Right hindlimb (tissue), 1 donor: Measurements from ENCODE around the gene NBEAL2.
"Not testable (repeated sequence)": the region's sequence is repeated elsewhere in the genome, so short reads cannot be mapped to it uniquely, and the experiment has no call there.

ENCODE experiments used
- DNase-seq: peaks from one replicate; pipeline ENCODE4 v3.0.0-alpha.2; 2018

Gene NBEAL2

DNA sequence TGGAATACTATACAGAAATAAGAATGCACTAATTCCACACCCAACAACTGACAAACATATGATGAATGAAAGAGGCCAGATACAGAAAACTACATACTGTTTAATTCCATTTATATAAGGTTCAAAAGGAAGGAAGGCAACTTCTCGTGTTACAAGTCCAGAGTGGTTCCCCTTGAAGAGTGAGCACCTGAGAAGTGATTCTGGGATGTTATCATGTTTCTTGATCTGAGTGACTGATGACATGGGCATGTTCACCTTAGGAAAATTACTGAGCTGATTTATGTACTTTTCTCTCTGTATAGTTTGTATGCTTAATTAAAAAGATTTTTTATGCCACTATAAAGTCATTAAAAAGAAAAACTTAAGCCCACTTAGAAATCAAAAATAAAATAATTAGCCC is 16.5 kb upstream of the NBEAL2 start:
- DNase-seq = no peak

DNA sequence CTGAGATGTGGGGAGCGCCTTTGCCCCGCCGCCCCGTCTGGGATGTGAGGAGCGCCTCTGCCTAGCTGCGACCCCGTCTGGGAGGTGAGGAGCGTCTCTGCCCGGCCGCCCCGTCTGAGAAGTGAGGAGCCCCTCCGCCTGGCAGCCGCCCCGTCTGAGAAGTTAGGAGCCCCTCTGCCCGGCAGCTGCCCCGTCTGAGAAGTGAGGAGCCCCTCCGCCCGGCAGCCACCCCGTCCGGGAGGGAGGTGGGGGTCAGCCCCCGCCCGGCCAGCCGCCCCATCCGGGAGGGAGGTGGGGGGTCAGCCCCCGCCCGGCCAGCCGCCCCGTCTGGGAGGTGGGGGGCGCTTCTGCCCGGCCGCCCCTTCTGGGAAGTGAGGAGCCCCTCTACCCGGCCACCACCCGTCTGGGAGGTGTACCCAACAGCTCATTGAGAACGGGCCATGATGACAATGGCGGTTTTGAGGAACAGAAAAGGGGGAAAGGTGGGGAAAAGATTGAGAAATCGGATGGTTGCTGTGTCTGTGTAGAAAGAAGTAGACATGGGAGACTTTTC is 15.4 kb upstream of the NBEAL2 start:
- DNase-seq = not testable (repeated sequence)

DNA sequence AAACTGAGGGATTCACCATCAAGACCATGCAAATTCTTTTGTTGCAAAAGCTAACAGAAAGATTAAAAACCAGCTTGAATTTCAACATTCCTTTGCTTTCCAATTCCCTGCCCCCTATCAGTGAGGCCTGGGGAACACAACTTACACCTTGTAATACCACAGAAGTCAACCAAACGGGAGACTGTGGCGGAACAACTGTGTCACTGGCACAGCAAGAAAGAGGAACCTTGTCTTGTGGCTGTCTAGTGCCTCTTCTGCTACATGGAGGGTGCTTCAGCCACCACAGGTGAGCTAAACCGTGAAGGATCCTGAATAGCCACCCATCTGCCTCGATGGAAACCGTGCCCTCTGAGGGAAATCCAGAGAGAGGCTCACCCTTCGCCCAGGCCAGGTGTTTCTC is 14.3 kb upstream of the NBEAL2 start:
- DNase-seq = no peak

DNA sequence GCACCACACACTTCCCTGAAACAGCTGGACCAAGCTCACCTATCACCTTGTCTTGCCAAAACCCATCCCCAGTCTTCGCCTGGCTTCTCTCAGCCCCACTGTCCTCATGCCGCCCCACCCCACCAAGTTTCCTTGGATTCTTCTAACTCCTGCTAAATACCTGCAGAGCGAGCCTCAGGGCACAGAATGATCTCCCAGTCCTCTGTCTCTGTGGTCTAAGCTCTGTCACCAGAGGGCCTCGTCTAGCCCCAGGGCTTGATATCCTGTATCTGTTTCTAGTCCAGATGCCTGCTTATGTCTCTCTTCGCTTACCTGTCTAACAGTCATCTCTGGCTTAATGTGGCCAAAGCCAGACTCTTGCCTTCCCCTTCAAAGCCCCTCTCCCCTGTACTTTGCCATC is 12.7 kb upstream of the NBEAL2 start:
- DNase-seq = no peak

DNA sequence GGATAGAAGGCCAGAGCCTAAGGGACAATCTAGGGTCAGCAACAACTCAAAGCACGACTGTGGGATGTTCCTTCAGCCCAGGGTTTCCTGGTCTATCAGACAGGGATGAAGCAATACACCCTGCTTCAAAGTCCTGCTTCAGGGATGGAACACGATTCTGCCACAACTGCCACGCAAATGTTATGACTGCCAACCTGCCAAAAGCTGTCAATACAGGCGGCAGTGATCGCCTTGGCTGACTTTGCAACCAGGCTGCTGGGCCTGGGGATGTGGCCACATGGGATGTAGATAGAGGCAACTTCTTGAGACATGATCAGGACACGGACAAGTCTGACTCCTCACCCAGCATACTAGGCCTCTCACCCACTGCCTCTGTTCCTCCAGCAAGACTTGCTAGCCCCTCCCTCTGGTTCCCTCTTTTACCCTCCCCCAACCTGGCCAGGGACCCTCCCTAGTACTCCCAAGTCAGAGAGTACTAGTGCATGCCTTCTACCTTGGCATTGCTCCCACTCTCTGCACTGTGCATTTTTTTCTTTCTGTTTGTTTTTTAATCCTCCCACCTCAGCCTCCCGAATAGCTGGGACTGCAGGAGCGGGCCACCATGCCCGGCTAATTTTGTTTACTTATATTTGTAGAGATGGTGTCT is 10.6 kb upstream of the NBEAL2 start:
- DNase-seq = no peak

DNA sequence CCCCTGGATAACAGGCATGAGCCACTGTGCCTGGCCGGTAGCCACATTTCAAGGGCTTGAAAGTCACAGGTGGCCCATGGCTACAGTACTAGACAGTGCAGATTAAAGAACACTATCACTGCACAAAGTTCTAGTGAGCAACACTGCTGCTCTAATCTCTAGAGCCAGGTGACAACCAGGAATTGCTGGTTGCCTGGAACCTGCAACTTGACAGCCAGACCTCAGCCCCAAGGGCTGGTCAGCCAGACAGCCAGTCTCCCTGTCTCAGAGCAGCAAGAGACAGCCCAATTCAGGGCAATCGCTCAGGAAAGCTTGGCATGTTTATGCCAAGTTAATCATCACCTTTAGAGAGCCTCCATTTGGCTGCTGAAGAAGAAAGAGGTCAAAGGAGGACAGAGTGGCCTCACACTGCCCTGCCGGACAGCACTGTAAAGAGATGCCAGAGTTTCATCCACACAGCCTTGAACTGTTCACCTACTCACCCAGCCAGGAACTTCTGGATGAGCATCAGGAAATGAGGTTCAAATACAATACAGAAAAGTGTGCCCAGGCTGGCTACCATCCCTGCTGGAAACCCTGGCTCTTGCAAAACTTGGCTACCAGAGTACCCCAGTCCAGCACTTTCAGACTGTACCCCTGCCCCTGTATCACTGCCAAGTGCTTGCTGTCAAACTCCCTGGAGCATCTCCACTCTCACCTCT is 8.9 kb upstream of the NBEAL2 start:
- DNase-seq = no peak

DNA sequence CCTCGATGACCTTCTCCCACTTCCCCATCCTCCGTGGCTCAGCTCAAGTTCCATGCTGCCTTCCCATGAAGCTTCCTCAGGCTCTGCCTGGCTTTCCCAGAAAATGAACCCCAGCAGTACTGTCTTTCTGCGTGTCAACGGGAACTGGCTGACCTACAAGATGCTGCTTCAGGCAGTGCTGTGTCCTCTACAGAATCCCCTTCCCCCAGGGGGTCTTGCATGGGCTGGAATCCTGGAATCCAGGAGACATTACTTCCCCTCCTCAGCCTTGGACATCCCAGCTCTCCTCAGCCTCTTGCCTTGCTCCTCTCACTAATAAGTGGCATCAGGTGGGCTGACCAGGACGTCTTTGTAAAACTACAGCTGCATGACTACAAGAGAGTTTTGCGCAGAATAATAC is 8.3 kb upstream of the NBEAL2 start:
- no peak for DNase-seq

DNA sequence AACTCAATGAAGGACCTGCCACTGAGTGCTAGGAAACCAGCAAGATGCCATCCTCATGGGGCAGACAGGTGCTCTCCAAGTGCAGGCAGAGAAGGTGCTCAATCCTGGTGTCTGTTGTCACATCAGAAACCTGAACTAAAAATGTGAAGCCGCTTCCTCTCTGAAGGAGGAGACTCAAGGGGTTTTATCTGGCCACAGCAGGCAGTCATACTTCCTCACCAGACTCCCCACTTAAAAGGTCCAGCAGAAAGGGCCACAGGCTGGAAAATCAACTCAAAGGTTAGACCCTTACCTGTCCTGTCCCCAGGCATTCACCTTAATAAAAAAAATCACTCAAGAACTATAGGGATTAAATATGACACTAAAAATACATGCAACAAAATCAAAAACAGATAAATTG is 7.7 kb upstream of the NBEAL2 start:
- DNase-seq = no peak

DNA sequence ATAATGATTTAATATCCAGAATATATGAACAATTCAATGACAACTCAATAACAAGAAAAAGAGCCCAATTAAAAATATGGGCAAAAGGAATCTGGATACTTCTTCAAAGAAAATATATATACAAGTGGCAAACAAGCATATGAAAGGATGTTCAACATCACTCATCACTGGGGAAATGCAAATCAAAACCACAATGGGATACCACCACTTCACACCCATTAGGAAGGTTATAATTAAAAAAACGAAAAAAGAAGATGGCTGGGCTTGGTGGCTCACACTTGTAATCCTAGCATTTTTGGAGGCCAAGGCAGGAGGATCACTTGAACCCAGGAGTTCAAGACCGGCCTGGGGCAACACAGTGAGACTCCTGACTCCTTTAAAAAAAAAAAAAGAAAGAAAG is 7.1 kb upstream of the NBEAL2 start:
- DNase-seq = no peak

DNA sequence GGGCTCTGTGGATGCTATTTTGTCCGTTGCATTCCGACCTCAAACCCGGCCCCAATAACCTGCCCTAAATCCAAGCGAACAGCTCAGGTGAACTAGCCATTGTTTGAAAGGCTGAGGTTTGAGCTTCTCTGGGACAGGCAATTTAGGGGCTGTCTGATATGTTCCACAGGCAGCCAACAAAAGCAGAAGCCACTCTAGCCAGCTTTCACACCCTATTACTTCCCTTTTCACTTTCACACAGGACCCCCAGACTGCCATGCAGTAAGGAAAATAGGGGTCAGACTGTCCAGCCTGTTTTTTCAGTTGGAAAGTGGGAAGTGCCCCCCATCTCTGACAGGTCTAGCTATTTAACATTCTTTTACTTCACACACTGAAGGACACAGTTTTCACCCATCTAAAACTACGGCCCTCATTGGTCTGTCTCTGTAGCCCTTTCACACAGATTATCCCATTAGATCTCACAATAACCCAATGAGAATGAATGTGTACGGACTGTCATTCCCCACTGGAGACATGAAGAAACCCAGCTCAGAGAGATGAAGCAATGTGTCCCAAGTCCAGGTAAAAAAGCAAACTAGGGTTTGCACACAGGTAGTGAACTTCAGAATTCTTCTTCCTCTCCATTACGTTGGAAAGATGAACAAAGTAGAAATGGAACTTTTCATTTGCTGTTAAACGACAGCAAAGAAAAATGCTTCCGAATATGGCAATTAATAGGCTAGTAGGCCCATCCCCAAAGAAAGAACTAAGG is 4.9 kb upstream of the NBEAL2 start:
- no peak for DNase-seq

DNA sequence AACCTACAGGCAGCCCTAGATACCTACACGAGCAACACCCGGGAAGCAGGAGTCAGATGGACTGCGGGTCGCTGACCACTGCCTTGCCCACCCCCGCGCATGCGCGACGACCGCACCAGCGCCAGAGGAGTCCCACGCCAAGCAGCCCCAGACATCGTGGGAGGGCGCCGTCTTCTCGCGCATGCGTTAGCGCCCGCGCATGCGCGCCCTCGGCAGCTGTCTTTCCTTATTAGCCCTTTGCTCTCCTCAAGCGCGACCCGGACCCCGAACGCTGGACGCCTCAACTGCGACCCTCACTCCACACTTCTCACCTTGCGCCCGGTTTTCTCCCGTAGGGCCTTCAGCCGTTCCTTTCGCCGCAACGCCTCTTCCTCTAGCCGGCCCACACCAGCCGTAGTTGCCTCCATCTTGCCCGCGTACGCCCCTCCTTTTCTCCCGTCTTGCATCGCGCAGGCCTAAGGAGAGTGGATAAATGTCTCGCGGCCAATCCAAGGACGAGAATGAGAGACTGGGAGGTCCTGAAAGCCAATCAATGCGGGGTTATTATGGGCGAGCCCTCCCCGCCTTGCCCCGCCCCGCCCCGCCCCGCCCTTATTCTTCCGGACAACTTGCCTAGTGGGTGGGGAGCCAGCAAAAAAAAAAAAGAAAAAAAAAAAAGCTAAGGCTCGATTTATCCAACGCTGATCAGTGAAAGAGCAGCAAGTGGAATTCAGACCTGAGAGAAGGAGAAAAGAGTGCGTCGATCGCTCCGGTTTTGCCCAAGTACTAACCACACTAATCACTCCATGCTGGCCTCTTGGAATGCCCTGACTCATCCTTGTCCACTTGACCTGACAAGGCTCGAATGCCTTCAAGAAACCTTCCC is 2.9 kb upstream of the NBEAL2 start, which contains the start of gene CCDC12:
TSS of gene CCDC12 (minus strand) at position 420 of the 865 bp plus-strand sequence. CDS start at position 407, 13 bp downstream.
- DNase-seq = peak; percentile 99

DNA sequence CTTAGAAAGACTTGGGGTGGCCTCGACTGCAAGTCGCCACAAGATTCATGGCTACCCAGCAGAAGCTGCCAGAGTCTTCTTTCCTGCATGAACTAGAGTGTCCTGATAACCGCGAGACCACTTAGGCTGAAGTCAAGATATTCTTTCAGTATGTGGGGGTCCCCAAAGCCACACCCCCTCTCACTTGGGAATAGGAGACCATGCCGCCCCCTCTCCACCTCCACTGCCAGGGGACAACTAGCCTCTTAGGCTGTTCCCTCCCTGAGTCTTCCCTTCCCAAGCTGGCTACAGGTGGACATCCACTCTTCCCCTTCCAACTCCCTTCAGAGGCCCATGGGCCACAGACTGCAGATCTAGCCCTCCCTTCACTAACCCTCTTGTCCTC is 1.7 kb upstream of the NBEAL2 start:
- DNase-seq = no peak

DNA sequence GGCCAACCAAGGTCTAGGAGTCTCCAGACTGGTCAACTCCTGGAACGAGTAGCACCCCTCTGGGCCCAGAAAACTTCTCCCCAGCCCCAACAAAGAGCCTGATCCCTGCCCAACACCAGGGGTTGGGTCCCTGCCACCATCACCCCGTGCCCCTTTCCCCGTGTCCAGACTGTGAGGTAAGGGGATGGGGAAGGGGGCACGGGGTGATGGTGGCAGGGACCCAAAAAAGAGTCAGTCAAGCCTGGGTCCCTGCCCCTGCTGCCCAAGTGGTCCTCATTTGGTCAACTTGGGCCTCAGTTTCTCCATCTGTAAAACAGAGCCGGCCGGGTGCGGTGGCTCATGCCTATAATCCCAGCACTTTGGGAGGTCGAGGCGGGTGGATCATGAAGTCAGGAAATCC is 1.1 kb upstream of the NBEAL2 start:
- DNase-seq = no peak

DNA sequence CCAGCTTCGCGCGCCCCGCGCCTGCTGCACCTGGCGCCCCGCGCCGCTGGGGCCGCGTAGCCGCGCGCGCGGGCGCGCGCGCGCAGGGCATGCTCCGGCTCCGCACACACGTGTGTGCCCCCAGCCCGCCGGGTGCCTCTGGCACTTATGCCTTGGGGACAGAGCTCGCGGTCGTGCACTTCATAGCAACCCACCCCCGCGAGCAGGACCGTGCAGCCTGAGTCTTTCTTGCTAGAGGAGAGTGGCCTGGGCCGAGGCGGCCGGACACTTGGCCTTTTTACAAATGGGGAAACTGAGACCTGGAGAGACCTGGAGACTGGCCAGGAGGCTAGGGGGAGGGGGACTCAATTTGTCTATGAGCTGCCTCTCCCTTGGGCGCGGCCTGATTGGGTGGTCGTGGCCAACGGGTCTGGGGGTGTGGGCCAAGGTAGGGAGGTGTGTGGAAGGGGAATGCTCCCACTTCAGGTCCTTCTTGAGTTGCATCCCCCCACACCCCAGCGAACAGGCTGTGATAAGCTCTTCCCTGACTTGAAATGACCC is 562 bp downstream of the NBEAL2 start:
- DNase-seq = no peak

DNA sequence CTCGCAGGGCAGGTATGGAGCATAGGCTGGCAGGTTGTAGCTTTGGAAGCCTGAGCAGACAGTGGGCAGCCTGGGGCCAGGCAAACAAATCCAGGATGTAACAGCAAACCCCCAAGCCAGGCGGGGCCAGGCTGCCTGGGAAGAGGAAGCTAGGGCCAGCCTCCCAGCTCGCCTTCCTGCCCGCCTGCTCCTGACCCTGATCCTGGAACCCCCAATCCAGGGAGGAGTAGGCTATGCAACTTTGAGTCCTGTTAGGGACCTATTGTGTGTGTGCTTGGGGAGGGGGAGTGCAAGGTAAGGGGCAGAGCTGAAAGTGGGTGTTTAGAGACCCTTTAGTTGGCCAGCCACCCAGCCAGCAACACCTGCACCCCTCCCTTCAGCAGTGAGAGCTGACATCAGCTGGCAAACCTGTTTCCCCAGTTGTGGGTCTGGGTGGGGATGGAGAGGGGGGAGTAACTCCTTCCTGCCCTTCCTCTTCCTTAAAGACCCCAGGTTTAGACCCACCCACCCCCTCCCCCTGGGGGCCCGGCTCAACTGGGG is 2.5 kb downstream of the NBEAL2 start:
- DNase-seq = no peak

DNA sequence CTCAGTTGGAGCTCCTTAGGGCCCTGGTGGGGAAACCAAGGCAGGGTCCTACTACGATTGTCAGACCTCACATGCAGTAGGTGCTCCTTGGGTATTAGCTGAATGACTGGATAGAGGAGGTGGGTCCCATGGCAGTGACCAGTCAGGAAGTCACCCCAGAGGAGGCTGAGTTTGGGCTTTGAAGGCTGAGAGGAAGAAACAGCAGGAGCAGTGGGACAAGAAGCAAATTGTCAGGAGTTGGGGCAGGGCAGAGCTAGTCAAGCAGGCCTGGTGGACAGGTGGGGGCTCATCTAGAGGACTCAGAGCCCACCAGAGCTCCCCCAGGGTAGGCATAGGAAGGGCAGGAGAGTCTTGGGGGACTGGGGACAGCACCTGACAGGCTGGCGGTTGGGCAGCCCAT is 3.1 kb downstream of the NBEAL2 start:
- DNase-seq = no peak

DNA sequence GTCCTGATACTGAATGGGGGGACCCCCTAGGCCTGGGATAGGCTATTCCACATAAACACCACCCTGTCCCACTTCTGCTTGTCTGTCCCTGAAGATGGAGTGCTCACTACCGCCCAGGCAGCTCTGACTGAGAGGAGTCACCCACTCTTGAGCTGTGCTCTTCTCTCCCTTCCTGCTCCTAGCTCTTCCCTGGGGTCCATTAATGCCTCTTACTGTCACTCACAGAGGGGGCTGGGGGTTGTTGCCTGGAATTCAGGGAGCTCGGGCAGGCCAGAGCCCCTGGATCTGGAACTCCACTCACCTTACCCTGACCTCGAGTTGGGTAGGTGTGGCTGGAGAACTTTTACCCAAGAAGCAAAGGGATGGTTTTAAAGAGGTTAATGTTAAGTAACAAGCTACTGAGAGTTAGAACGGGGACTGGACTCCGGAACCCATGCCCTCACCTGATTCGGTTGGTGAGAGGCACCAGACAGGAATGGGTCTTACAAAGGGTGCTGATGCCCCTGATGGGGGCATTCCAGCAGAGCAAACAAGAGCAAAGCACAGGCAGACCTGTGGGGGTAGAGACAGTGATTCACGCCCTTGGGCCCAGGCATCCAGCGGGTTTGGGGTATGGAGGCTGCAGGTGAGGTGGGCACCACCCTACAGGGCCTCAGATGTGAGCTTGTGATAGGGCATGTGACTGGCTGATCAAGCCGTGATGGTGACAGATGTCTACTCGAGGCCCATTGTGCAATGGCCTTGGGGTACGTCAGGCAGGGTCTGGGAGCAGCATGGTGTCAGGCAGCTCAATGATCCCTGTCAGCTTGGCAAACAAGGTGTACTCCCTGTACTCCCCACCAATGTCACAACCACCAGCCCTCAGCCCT is 5.4 kb downstream of the NBEAL2 start:
- DNase-seq = no peak

DNA sequence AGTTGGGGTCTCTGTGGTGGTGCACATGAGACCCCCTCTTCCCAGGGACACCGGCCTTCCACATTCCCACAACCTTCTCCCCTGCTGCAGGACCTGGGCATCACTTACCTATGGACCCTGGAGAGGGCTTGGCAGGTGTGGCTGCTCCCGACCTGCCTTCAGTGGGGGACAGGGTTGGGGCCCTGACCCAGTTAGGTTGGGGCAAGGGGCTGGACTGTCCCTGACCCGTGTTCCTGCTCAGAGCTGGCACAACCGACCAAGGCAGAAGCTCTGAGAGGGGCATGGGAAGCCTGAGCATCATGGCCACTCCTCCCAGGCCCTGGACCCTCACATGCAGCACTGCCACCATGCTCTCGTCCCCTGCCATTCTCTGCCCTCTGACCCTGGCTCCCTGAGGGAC is 6.1 kb downstream of the NBEAL2 start:
- DNase-seq = no peak

DNA sequence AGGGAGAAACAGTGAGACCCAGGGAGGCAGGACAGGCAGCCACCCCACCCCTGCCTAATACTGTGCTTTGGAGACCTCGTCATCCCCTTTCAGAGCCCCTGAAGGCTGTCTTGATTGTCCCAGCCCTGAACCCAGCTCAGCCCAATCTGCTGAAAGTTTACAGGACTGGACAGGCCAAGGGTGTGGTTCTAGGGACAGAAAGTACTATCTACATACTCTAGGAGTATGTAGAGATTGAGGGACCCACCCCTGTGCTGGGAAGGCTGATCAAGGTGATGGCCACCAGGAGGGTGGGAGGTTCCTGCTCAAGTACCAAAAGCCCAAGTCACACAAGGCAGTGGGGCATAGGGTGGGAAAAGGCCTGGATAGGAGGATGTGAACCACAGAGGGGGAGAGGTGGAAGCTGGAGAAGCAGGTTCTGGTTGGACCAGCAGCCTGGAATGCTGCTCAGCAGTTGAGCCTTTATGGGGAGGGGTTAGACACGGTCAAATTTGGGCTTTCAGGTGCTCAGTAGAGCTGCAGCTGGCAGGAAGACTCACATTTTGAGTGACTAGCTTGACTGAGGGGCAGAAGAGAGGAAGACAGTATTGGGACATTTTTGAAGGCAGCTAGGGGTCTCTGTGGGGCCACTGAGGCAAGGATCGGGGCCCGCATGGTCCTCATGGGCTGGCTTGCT is 6.7 kb downstream of the NBEAL2 start:
- DNase-seq = no peak

DNA sequence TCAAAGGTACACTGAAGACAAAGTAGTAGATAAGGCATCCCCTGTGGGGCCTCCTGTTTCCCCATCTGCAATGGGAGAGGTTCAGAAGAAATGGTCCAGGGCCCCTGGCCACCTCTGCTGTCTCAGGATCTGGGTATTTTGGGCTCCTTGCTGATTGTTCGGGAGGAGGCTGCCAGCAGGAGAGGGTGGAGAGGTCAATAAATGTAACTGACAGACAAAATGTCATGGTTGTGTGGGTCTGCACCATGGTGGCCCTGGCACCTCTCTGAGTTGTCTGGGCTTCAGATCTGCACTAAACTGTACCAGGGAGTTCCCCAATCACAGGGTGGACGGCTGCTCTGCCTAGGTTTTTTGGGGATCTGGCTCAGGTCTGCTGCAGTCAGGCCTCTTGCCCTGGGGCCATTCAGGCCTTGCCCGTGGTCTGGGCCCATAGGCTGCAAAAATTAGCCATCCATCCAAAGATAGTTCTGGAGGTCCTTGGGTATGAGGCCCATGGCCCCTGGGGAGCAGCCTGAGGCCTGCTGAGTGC is 7.4 kb downstream of the NBEAL2 start:
- DNase-seq = no peak
